Limb (tissue), 2 donors: ENCODE results near the gene SFR1.
"Not testable (repeated sequence)": the region's sequence is repeated elsewhere in the genome, so short reads cannot be mapped to it uniquely, and the experiment has no call there.

Experiments
- DNase-seq, 2 donors: peaks; one replicate each; pipeline ENCODE4 v3.0.0-alpha.2; 2016; ENCODE audit errors: extremely low spot score in 2 of 2

Gene SFR1

DNA sequence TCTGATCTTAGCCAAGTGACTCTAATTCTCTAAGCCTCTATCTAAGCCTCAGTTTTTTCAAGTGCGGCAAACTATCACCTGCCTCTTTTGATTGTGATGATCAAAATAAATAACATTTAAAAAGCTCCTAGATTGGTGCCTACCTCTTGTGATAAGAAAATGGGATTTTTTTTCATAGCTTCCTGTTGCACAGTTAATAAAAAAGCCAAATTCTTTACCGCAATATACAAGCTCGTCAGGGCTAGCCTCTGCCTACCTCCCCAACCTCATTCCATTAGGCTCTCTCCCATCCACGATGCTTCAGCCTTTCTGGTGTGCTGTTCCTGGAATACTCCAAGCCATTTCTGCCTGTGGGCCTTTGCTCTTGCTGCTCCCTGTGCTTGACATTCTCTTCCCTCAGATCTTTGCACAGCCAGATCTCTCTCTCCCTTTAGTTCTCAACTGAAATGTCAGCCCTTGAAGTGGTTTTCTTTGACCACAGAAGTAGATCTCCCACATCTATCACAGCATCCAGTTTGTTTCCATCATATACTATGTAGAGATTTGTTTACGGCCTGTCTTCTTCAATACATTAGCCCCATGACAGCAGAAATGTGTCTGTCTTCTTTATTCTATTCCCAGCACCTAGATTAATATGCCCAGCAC, 48.8 kb downstream of the SFR1 start:
- no peak for DNase-seq

DNA sequence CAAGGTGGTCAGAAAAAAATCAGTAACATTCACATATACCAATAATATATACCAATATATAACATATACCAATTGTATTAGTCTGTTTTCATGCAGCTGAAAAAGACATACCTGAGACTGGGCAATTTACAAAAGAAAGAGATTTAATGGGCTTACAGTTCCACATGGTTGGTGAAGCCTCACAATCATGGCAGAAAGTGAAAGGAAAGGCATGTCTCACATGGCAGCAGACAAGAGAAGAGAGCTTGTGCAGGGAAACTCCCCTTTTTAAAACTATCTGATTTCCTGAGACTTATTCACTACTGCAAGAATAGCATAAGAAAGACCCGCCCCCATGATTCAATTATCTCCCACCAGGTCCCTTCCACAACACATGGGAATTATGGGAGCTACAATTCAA, 52.2 kb downstream of the SFR1 start:
- not testable (repeated sequence) for DNase-seq
